ENCODE measurements around the gene RCOR3.

The RCOR3 gene

GRCh38 chr1:211323156-211324063, 64.2 kb downstream of the RCOR3 start:
- peak; percentile 81 for TF ChIP-seq CTCF (IDR thresholded peaks at IDR 0.05)
- peak; percentile 57 for DNase-seq
- peaks cover 23% of the 10 kb centered on the region for H3K4me1 Mint-ChIP-seq
- peaks cover 19% of the 10 kb centered on the region for H3K27me3 Mint-ChIP-seq (ENCODE audit: low read depth, poor library complexity)
- H3K27ac Mint-ChIP-seq = no peak overlapping the region
- H3K9me3 Mint-ChIP-seq = no peaks in the 10 kb centered on the region
- H3K36me3 Mint-ChIP-seq (ENCODE audit: low read depth) = no peaks in the 10 kb centered on the region
- no peak overlapping the region for H3K4me3 Mint-ChIP-seq

- Mint-ChIP-seq H3K4me3 (peak overlapping the region; percentile 86), H3K9me3 (no peaks in the 10 kb centered on the region), H3K4me1 (peaks cover 40% of the 10 kb centered on the region), H3K27me3 (ENCODE audit: low read depth, poor library complexity) (peaks cover 19% of the 10 kb centered on the region), H3K36me3 (ENCODE audit: low read depth) (no peaks in the 10 kb centered on the region), H3K27ac (no peak overlapping the region)
- TF ChIP-seq CTCF (IDR thresholded peaks at IDR 0.05) = no peak
- DNase-seq = no peak
Measured at GRCh38 chr1:211324992-211325775, 66.0 kb downstream of the RCOR3 start.

- H3K4me1 Mint-ChIP-seq = peaks cover 50% of the 10 kb centered on the region
- no peak overlapping the region for H3K27ac Mint-ChIP-seq
- peaks cover 12% of the 10 kb centered on the region for H3K27me3 Mint-ChIP-seq (ENCODE audit: low read depth, poor library complexity)
- DNase-seq = no peak
- no peaks in the 10 kb centered on the region for H3K36me3 Mint-ChIP-seq (ENCODE audit: low read depth)
- H3K4me3 Mint-ChIP-seq = peak overlapping the region; percentile 86
- no peak for TF ChIP-seq CTCF (IDR thresholded peaks at IDR 0.05)
- no peaks in the 10 kb centered on the region for H3K9me3 Mint-ChIP-seq
Measured at GRCh38 chr1:211326140-211326527, 67.0 kb downstream of the RCOR3 start.

GRCh38 chr1:211326528-211327345, 67.6 kb downstream of the RCOR3 start, which contains the start of gene TRAF5:
TSS of gene TRAF5 (plus strand) at chr1:211326833. CDS start at chr1:211353240, 26,407 bp downstream.
- H3K27ac Mint-ChIP-seq = no peak within 1 kb of the TSS

More at GRCh38 chr1:211326528-211327345, 67.6 kb downstream of the RCOR3 start, which contains the start of gene TRAF5:
- Mint-ChIP-seq H3K4me1 (peaks cover 52% of the 10 kb centered on the region), H3K4me3 (peak within 1 kb of the TSS; percentile 90), H3K27me3 (ENCODE audit: low read depth, poor library complexity) (peaks cover 12% of the 10 kb centered on the region), H3K9me3 (no peaks in the 10 kb centered on the region), H3K36me3 (ENCODE audit: low read depth) (no peaks in the 10 kb centered on the region)
- no peak for TF ChIP-seq CTCF (IDR thresholded peaks at IDR 0.05)
- peak; percentile 79 for DNase-seq
